AG09309 (cell line): Measurements from ENCODE around the gene CD81.

Experiments used
- DNase-seq: peaks from one replicate; pipeline ENCODE4 v3.0.0-alpha.2; 2010; ENCODE audit warnings: low read depth
- H3K4me3 ChIP-seq: 2 replicates; pipeline ENCODE4 v1.5.1; 2011; ENCODE audit warnings: mild to moderate bottlenecking, low read depth, low read length, moderate library complexity; ENCODE audit not compliant: control insufficient read depth
- CTCF ChIP-seq: IDR thresholded peaks from 2 replicates; pipeline ENCODE4 v1.5.1; 2011; ENCODE audit warnings: mild to moderate bottlenecking, low read depth, low read length, inconsistent platforms; ENCODE audit not compliant: insufficient read depth, control insufficient read depth; ENCODE audit errors: missing control alignments

Gene CD81

GRCh38 chr11:2444821-2445745 is 68.0 kb downstream of the CD81 start, which contains the start of gene KCNQ1:
Gene KCNQ1 (plus strand): TSS chr11:2445008. CDS start chr11:2445099, 91 bp downstream.
- DNase-seq: no peak
- no peak for TF ChIP-seq CTCF
- no peak within 1 kb of the TSS for H3K4me3 ChIP-seq

DNA sequence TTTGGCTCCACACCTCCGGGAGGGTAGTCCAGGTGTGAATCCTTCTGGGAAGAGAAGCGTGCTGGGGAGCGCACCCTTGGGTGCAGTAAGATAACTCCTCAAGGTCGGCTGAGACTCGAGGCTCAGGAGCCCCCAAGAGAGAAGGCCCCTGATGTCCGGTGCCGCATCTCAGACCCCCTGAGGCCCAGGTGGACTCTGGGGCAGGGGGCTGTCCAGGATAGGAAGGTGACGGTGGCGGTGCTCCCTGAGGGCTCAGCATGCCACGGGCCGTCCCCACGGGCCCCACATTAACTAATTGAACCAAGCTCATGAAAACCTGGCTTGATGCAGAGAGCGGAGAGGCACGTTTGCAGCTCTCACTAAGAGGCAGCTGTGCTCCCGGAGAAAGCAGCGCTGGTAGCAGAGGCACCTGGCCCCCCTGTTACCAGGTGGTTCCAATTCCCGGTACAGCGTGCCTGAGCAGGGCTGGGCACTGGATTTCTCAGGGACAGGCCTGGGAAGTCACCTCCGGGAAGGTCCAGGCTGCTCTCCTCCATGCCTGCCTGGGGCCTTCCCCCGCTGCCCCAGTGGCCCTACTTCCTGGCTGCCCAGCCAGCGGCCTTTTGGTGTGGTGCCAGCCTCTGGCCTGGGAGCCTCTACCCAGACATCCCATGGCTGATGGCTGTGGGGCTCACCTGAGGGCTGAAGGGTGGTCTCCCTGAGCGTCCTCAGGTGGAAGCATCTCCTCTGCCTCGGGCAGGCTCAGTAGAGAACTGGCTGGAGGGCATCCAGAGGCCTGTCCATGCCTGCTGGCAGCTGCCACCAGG is 68.8 kb downstream of the CD81 start:
- DNase-seq: no peak
- H3K4me3 ChIP-seq: no peak overlapping the region
- TF ChIP-seq CTCF: no peak

DNA sequence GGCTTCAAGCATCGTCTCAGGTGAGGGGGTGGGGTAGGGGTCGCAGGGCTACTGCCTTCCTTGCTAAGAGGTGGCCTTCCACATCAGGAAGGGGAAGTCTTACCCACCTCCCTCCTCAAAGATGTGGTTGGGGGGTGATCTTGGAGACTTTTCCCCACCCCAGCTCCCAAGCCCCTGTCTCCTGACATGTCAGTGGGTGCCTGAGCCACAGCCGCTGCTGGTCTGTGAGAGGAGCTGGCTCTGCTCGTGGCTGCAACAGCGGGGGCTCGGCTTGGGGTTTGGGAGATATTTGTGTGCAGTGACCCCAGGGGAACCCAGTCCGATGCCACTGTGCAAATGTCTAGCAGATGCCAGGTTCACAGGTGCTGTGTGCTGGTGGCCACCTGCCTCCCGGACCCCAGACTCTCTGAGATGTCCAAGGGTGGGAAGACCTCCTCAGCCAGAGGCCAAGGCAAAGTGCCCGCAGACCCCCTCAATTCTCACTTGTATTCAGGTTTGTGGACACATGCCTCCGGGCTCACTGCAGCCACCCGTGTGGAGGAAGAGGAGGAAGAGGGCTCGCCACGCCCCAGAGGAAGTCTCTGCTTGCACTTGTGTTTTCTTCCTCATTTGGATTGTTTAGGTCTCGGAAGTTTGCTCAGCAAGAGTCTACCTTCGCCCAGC is 69.6 kb downstream of the CD81 start:
- DNase-seq: no peak
- H3K4me3 ChIP-seq: no peak overlapping the region
- TF ChIP-seq CTCF: no peak
